Neural cell (in vitro differentiated cells): ENCODE data around the gene CDC5L. TPM values are rescaled to one million over a fixed set of nuclear protein-coding genes. Genes with fewer than 3 reads are reported as not detected.

Source experiments
- H2AFZ ChIP-seq: fragments of 200-600, 300-800 bp; sonication (generic), shearing (Covaris generic); 2 replicates; pipeline ENCODE4 v1.6.0; 2014; ENCODE audit warnings: low read depth, mild to moderate bottlenecking, antibody characterized with exemption, low read length, moderate library complexity
- H3F3A ChIP-seq: fragments of 200-600 bp; shearing (Covaris generic); 2 replicates; pipeline ENCODE4 v1.6.1; 2016; ENCODE audit warnings: mild to moderate bottlenecking, moderate library complexity, mixed read lengths, antibody characterized with exemption, low read length; ENCODE audit not compliant: insufficient read depth, poor library complexity, severe bottlenecking
- H3K27ac ChIP-seq: fragments of 200-600, 300-800 bp; sonication (generic), shearing (Covaris generic); 2 replicates; pipeline ENCODE4 v1.5.1; 2014; ENCODE audit warnings: mild to moderate bottlenecking, low read length, moderate library complexity
- H3K27me3 ChIP-seq: fragments of 300-800, 200-600 bp; sonication (generic), shearing (Covaris generic); 2 replicates; pipeline ENCODE4 v1.6.0; 2014; ENCODE audit warnings: mild to moderate bottlenecking, low read depth, low read length, moderate library complexity; ENCODE audit not compliant: insufficient read depth
- H3K36me3 ChIP-seq: fragments of 300-800, 200-600 bp; sonication (generic), shearing (Covaris generic); 2 replicates; pipeline ENCODE4 v1.5.1; 2014; ENCODE audit warnings: mild to moderate bottlenecking, antibody characterized with exemption, low read length, moderate library complexity; ENCODE audit not compliant: insufficient read depth
- H3K4me2 ChIP-seq: fragments of 300-800, 200-600 bp; sonication (generic), shearing (Covaris generic); 2 replicates; pipeline ENCODE4 v1.6.0; 2014; ENCODE audit warnings: mild to moderate bottlenecking, low read length
- H3K4me3 ChIP-seq: fragments of 300-800, 200-600 bp; sonication (generic), shearing (Covaris generic); 2 replicates; pipeline ENCODE4 v1.5.1; 2014; ENCODE audit warnings: mild to moderate bottlenecking, low read length, moderate library complexity
- H3K79me2 ChIP-seq: fragments of 200-600 bp; shearing (Covaris generic); replicated peaks from 2 replicates; pipeline ENCODE4 v1.6.0; 2014; ENCODE audit warnings: mild to moderate bottlenecking, low read length, moderate library complexity; ENCODE audit not compliant: insufficient read depth
- H3K9ac ChIP-seq: fragments of 300-800, 200-600 bp; sonication (generic), shearing (Covaris generic); 2 replicates; pipeline ENCODE4 v1.6.1; 2016; ENCODE audit warnings: mild to moderate bottlenecking, low read length, mixed read lengths
- H3K9me2 ChIP-seq: fragments of 200-600 bp; shearing (Covaris generic); 2 replicates; pipeline ENCODE4 v1.6.1; 2016; ENCODE audit warnings: mild to moderate bottlenecking, low read length, mixed read lengths; ENCODE audit not compliant: insufficient read depth
- H3K9me3 ChIP-seq: fragments of 200-600, 300-800 bp; sonication (generic), shearing (Covaris generic); 2 replicates; pipeline ENCODE4 v1.6.1; 2016; ENCODE audit warnings: mild to moderate bottlenecking, mixed run types, low read length, moderate library complexity, mixed read lengths
- H4K20me1 ChIP-seq: fragments of 200-600 bp; shearing (Covaris generic); 2 replicates; pipeline ENCODE4 v1.6.1; 2016; ENCODE audit warnings: mild to moderate bottlenecking, mixed run types; ENCODE audit not compliant: insufficient read depth
- CTCF ChIP-seq: fragments of 450-650 bp; IDR thresholded peaks from 2 replicates; pipeline ENCODE4 v1.5.1; 2014; ENCODE audit warnings: antibody characterized with exemption, mild to moderate bottlenecking, moderate library complexity; ENCODE audit not compliant: poor library complexity, severe bottlenecking
- EP300 ChIP-seq: fragments of 450-650 bp; conservative IDR thresholded peaks from 2 replicates; pipeline ENCODE4 v1.6.1; 2014; ENCODE audit warnings: antibody characterized with exemption, mild to moderate bottlenecking, moderate library complexity; ENCODE audit not compliant: poor library complexity, severe bottlenecking
- EZH2 ChIP-seq: fragments of 200-600, 300-800 bp; shearing (Covaris generic), sonication (generic); IDR thresholded peaks from 2 replicates; pipeline ENCODE4 v1.6.1; 2014; ENCODE audit warnings: antibody characterized with exemption, low read length, borderline replicate concordance, mild to moderate bottlenecking; ENCODE audit not compliant: insufficient read depth, poor library complexity, severe bottlenecking
- MXI1 ChIP-seq: fragments of 450-650 bp; conservative IDR thresholded peaks from 2 replicates; pipeline ENCODE4 v1.6.1; 2014; ENCODE audit warnings: antibody characterized with exemption, mild to moderate bottlenecking; ENCODE audit not compliant: poor library complexity, severe bottlenecking
- POLR2AphosphoS5 ChIP-seq: IDR thresholded peaks from 2 replicates; pipeline ENCODE4 v1.6.1; 2012
- RAD21 ChIP-seq: fragments of 450-650 bp; conservative IDR thresholded peaks from 2 replicates; pipeline ENCODE4 v1.6.1; 2014; ENCODE audit warnings: antibody characterized with exemption, mild to moderate bottlenecking, moderate library complexity
- REST ChIP-seq: IDR thresholded peaks from 2 replicates; pipeline ENCODE4 v1.6.1; 2012; ENCODE audit warnings: borderline replicate concordance
- SMC3 ChIP-seq: fragments of 450-650 bp; conservative IDR thresholded peaks from 2 replicates; pipeline ENCODE4 v1.6.1; 2014; ENCODE audit warnings: antibody characterized with exemption, mild to moderate bottlenecking, moderate library complexity; ENCODE audit not compliant: poor library complexity
- TAF1 ChIP-seq: IDR thresholded peaks from 2 replicates; pipeline ENCODE4 v1.6.1; 2012; ENCODE audit warnings: low read depth
- polyA plus RNA-seq: library from polyadenylated mRNA; depleted of rRNA; stranded (reverse); fragments of >200 nt; gene quantifications from 2 replicates; pipeline ENCODE4 v1.2.3, GENCODE V29; 2014

The CDC5L gene
- polyA plus RNA-seq, 1 donor from 2014 or later: 28.9 TPM

- H3K27me3 ChIP-seq: no peaks in the 10 kb centered on the region
- peaks cover 26% of the 10 kb centered on the region for H3K79me2 ChIP-seq
- H2AFZ ChIP-seq: peak overlapping the region; percentile 81
- peak overlapping the region; percentile 90 for H3K4me2 ChIP-seq
- H3K4me3 ChIP-seq: peak overlapping the region; percentile 84
- peak overlapping the region; percentile 95 for H3K27ac ChIP-seq
- H3K36me3 ChIP-seq: no peaks in the 10 kb centered on the region
- TF ChIP-seq MXI1 (no peak), EZH2 (no peak), TAF1 (no peak)
- H4K20me1 ChIP-seq: no peaks in the 10 kb centered on the region
- peak overlapping the region; percentile 76 for H3K9ac ChIP-seq
- no peaks in the 10 kb centered on the region for H3F3A ChIP-seq
- H3K9me2 ChIP-seq: peaks cover 3% of the 10 kb centered on the region
- no peaks in the 10 kb centered on the region for H3K9me3 ChIP-seq
These were observed 1.1 kb upstream of the CDC5L start for GRCh38 chr6:44386364-44386928.

GRCh38 chr6:44386929-44387345 lies 569 bp upstream of the CDC5L start:
- H2AFZ ChIP-seq: peak overlapping the region; percentile 81
- no peaks in the 10 kb centered on the region for H3K27me3 ChIP-seq
- H3K9me3 ChIP-seq: no peaks in the 10 kb centered on the region
- peak overlapping the region; percentile 76 for H3K9ac ChIP-seq
- H4K20me1 ChIP-seq: no peaks in the 10 kb centered on the region
- H3K36me3 ChIP-seq: no peaks in the 10 kb centered on the region
- H3K79me2 ChIP-seq: peaks cover 26% of the 10 kb centered on the region
- TF ChIP-seq CTCF: no peak
- peak; percentile 6 for TF ChIP-seq REST
- peak overlapping the region; percentile 90 for H3K4me2 ChIP-seq
- no peaks in the 10 kb centered on the region for H3F3A ChIP-seq
- peaks cover 3% of the 10 kb centered on the region for H3K9me2 ChIP-seq
- peak overlapping the region; percentile 84 for H3K4me3 ChIP-seq
- peak overlapping the region; percentile 95 for H3K27ac ChIP-seq

GRCh38 chr6:44388135-44388487 lies 605 bp downstream of the CDC5L start:
- Histone ChIP-seq H3K9ac (peak overlapping the region; percentile 76), H3K36me3 (no peaks in the 10 kb centered on the region), H3F3A (no peaks in the 10 kb centered on the region), H3K9me2 (peaks cover 3% of the 10 kb centered on the region), H4K20me1 (no peaks in the 10 kb centered on the region), H3K27me3 (no peaks in the 10 kb centered on the region), H2AFZ (no peak overlapping the region), H3K4me3 (peak overlapping the region; percentile 84), H3K79me2 (peaks cover 26% of the 10 kb centered on the region), H3K9me3 (no peaks in the 10 kb centered on the region), H3K4me2 (peak overlapping the region; percentile 96), H3K27ac (no peak overlapping the region)
- no peak for TF ChIP-seq POLR2AphosphoS5
- no peak for TF ChIP-seq RAD21
- no peak for TF ChIP-seq CTCF
- TF ChIP-seq SMC3: no peak
- TF ChIP-seq MXI1: no peak
- no peak for TF ChIP-seq REST
- TF ChIP-seq TAF1: no peak
- no peak for TF ChIP-seq EP300
